GM18526 (cell line): ENCODE measurements around the gene PRKCA.

ENCODE experiments used
- POLR2A ChIP-seq: IDR thresholded peaks from 3 replicates; pipeline ENCODE4 v1.6.1; 2011; ENCODE audit not compliant: insufficient read length; ENCODE audit errors: extremely low read depth

Gene PRKCA

DNA sequence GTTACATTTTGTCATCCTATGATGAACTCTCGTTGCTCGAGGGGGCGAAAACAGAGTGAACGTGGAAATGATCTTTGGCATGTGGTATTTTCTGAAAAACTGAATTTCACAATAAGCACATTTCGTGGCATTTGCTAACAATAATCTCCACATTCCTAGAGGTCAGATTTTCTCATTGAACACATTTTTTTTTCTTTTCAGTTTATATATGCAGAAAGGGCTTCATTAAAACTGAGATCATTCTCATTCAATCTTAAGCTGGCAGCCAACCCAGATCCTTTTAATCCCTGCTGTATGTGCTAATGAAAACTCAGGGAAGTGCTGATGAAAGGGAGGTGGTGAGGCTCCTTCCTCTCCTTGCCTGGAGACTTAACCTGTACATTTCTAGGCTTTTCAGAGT, 52.6 kb downstream of the PRKCA start:
- TF ChIP-seq POLR2A, result no peak

DNA sequence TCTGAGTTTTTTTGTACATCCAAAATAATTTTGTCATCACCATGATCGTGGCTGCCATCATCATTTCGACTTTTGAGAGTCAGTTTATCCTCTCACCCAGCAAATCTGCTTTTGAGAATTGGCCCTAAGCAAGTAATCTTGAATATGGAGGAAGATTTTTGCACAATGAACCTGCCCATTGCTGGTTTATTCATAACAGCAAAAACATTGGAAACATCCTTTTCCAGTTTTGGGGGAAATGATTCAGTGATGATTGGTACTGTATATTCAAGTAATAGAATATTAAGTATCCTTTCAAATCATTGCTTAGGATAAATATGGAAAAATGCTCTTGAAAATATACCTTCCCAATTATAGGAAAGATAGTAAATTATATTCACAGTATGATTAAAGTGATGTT, 53.1 kb downstream of the PRKCA start:
- no peak for TF ChIP-seq POLR2A

DNA sequence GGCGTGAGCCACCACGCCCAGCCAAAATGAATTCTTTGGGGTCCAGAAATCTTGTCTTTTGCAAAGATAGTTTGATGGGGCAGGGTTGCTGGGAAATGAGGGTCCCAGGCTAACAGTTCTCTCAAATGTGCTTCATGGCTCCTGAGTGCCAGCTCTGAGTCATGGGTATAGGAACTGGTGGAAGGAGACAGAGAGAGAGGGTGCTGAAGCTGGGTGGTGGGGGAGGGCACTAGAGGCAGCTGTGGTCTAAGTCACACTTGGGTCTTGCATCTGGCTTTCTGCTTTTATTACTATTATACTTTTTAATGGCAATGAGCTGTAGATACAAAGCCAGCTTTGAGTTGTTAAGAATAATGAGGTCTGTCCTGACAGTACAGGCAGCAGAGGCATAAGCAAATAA, 54.6 kb downstream of the PRKCA start:
- TF ChIP-seq POLR2A, result no peak

DNA sequence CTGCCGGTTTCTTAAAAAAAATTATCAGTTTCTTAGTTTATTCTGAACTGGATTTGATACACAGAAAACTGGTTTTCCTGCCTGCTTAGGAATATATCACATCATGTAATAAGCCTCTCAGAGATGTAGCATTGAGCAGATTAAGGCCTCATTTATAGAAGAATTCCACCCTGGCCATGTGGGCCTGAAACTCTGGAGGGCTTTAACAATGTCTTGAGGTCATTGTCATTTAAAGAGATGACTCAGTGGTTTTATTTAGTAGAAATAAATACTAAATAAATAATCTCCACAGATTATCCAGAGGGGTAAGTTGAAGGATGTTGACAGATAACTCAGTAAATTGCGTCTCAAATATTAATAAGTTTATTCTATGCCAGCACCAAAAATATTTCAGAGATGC, 56.9 kb downstream of the PRKCA start:
- TF ChIP-seq POLR2A, result no peak

DNA sequence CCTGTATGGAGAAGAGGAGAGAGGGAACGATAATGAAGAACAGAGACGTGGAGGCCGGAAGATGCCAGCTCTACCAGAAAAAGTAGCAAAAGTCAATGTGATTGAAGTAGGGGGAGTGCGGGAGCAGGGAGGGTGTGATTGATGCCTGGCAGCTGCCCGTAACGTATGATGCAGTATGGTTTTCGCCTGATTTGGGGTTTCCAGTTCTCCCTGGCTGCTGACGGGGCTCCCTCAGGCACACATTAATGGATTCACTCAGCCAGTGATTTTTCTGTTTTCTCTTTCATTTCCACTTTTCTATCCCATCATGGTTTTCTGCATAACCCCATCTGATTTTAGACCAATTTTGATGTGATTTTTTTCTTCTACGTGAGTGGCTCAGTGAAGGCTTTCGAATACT, 62.1 kb downstream of the PRKCA start:
- TF ChIP-seq POLR2A, result no peak

DNA sequence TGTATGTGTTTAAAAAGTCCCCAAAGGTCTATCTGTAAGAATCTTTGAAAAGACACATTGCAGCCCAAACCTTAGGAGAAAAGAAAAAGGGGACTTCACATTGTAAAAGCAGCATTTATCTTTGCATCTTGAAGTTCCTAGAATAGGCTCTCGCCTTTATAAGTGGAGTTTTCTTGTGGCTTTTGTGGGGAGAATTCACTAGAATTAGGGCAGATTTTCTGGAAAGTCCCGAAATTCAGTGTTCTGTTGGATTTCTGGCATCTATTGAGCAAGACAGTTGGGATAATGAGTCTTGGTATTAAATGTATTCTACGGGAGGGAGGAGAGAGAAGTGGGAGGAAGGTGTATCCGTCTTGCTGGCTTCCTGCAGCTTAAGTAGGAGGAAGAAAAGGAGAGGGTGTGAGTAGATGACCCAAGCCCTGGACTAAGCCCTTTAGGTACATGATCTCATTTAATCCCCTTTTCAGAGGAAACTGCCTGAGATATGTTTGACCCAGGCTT, 62.6 kb downstream of the PRKCA start:
- TF ChIP-seq POLR2A, result no peak

DNA sequence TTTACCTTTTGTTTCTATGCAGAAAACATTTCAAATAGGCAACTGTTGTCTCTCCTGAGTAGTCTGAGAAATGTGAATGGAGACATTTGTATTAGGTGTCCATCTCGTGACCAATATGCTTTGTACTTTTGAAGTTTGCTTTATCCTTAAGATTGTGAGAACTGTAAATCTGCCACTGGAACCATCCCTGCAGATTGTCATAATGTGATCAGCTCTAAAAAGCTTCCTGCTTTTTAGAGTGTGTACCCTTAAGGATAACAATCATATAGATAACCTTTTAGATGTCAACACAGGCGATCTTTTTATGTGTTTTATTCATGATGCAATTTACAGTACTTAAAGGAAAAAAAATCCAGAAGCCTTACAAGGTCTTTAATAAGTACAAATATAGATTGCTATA, 63.5 kb downstream of the PRKCA start:
- TF ChIP-seq POLR2A, result no peak

DNA sequence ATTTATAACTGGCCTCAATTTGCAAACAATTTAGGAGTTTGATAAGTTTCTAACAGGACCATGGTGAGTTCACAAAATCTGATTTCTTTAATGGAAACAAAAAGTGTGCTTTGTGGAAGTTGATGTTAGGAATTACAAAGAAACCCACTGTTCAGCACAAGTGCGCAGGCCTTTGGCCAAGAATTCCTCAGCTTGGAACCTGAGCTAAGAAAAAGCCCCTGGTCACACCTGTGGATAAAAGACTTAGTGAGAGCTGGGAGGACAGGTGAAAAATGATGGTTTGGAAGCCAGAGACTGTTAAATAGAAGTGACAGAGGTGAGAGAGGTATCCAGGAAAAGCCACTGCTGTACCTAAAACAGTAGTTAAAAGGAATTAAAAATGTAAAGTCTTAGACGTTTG, 64.7 kb downstream of the PRKCA start:
- no peak for TF ChIP-seq POLR2A

DNA sequence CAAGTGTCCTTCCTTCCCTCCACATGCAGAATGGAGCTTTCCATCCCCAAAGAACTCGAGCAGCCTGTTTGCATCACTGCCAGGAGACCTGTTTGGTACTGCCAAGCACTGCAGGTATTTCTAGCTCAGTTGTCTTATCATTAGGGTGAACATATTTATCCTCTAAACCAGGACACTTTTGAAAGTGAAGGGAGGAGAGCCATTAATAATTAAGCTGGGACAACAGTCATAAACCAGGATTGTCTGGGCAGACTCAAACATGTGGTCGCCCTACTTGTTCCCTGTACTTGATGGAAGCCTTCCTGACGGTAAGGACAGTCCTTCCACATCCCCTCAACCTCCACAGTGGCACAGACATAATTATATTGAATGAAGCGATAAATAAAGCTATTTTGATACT, 67.4 kb downstream of the PRKCA start:
- TF ChIP-seq POLR2A, result no peak

DNA sequence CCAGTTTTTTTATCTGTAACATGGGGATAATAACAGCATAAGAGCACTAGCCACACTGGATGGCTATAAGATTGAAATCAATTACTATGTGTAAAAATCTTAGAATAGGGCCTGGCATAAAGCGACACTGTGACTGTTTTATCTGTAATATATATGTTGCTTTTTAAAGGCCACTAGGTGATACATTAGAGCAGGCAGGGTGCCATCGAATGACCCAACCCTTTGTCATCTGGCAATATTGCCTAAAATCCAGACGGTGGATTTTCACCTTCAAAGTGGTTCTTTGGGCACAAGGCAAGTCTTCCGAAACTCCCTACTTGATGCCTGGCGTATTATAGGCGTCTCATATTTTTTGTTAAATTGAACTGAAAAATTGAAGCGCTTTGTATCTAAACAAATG, 69.1 kb downstream of the PRKCA start:
- no peak for TF ChIP-seq POLR2A

DNA sequence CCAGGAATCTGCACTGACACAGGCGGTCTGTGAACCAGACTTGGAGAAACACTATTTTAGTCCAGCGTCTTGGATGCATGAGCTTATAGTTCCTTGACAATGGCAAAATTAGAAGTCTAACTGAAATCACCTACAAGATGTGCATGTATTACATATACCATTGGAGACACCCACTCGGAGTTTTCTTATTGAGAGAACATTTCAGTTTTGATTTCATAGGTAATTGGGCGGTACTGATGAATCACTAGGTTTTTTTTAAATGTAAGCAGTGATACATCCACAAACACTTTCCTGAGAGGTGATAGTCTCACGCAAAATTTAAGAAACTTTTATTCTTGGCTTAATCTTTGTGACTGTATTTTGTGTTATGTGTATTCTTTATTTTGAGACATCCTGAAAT, 69.8 kb downstream of the PRKCA start:
- TF ChIP-seq POLR2A, result no peak

DNA sequence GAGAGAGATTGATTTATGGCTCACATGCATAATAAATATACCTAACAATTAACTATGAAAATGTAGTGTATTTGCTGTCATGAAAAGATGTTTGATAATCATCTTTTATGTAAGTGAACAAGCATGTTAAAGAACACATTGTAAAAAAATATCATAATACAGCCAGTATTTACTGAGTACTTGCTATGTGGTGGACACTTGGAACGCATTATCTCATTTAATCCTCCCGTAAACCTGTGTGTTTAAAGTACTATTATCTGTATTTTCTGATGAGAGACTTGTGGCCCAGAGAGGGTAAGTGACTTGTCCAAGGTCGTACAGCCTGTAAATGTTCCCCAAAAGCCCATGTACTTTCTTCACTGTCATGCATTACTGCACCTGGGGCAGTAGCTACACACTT, 70.7 kb downstream of the PRKCA start:
- TF ChIP-seq POLR2A, result no peak

DNA sequence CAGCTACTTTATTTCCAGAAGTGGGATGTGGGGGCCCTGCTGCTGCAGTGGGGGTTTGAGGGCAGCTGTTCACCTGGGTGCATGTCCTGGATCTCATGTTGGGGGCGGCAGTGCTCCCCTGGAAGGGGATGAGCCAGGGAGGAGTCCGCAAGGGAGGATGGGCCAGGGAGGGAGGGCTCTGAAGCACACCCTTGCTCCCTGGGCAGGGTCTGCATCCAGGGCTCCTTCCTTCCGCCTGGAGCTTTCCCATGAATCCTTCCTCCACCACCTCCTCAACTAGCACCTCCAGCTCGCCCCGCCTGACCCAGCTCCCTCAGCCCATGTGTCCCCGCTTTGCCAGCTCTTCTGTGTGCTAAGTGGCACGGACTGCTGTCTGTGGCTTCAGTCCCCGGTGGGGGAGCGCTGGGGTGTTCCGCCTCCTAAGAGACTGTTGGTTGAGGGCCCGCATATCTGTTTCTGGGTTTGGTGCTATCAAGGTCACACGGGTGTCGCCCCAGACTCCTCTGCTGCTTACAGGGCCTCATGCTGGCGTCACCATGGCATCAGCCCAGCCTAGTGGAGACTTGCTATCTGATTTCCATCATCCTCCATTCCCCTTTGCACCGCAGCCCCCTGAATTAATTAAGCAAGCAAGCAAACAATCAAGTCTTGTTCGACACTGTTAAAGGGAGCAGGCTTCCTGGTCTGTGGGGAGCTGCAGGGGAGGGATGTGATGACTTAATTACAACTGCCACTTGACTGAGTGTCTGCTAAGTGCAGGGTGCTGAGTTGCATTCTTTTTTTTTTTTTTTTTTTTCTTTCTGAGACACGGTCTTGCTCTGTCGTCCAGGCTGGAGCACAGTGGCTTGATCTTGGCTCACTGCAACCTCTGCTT, 71.8 kb downstream of the PRKCA start:
- TF ChIP-seq POLR2A, result no peak

DNA sequence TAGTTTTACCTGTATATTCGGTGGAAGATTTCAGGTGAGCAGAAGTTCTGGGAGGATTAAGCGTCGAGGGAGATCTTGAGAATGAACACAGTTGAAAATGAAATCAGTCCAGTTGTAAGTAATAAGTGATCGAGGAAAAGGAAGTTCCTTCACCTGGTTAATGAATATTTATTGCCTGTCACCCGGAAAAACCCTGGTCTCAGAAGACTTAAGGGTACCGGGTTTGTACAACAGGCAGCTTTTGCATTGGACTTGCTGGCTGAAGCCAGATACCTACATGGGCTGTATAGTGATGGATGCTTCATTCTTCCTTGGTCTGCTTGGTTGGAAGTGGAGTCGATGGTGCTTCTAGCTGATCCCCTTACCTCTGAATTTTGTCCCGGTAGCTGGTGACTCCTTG, 72.7 kb downstream of the PRKCA start:
- no peak for TF ChIP-seq POLR2A

DNA sequence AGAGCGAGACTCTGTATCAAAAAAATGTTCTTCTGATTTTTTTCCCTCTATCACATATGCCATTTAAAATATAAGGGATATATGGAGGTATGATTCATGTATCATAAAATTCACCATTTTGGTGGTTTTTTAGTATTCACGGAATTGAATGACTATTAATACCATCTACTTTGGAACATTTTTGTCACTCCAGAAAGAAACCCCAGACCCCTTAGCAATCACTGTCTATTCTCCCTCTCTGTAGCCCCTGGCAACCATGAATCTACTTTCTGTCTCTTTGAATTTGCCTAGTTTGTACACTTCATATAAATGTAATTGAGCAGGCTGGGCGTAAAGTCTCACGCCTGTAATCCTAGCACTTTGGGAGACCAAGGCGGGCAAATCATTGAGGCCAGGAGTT, 75.9 kb downstream of the PRKCA start:
- no peak for TF ChIP-seq POLR2A

DNA sequence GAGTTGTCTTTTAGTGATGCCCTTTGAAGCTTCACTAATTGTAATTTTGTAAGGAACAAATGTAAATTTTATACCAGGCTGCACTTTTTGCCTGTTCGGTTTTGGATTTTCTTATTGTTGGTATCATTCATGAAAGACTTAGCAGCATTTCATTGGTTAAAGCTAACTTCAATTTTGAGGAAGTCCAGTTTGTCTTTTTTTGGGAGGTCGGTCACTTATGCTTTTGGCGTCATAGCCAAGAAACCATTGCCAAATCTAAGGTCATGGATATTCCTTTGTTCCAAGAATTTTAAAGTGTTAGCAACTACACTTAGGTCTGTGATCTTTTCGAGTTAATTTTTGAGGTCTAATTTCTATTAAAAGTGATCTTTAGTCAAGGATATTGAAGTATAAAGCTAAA, 77.1 kb downstream of the PRKCA start:
- no peak for TF ChIP-seq POLR2A

DNA sequence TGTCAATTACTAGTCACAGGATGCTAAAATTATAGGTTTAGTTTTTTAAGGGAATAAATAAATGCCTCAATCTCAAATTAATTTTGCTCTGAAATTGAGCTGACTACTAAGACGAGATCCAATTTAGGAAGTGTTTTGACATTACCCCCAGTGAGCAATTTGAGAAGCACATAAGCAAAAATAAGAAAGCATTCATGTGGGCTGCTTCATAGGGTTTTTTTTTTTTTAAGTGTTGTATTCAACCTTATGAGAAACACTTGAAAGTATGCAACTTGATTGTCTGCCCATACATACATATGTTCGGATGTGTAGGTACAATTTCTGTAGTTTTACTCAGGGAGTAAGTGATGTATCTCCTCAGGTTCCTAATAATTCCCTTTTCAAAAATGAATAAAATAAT, 77.6 kb downstream of the PRKCA start:
- TF ChIP-seq POLR2A, result no peak
